ENCODE measurements around the gene GTF3C4. TPM values are rescaled to one million over a fixed set of nuclear protein-coding genes. Genes with fewer than 3 reads are reported as not detected.

The GTF3C4 gene
- total RNA-seq, 1 donor from 2014 or later: 27.9 TPM

DNA sequence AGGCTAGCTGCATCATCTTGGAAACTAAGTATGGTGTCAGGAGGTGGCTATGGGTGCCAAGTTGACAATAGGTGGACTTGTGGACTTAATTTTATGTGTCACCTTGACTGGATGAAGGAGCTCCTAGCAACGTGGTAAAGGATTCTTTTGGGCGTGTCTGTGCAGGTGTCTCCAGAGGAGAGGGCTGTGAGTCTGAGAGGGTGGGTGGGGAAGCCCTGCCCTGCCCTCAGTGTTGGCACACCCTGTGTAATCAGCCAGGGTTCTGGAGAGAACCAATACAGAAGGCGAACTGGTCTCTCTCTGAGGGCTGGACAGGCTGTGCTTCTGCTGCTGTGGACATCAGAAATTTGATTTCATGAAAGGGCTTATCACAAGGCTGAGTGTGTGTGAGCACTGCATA, 61.0 kb downstream of the GTF3C4 start:
- TF ChIP-seq CTCF (IDR thresholded peaks at IDR 0.05; ENCODE audit: insufficient read depth, low read depth, low read length) (no peak), EZH2 (IDR thresholded peaks at IDR 0.05; ENCODE audit: insufficient read depth, low read length) (no peak)
- H3K4me3 ChIP-seq (ENCODE audit: insufficient read depth, low read depth, low read length): no peak overlapping the region
- H3K27ac ChIP-seq (ENCODE audit: low read depth, low read length): no peak overlapping the region
- H3K36me3 ChIP-seq (ENCODE audit: insufficient read depth, low read length): no peaks in the 10 kb centered on the region
- Mint-ChIP-seq H3K9me3 (ENCODE audit: unreplicated experiment) (peaks cover 11% of the 10 kb centered on the region), H3K27ac (ENCODE audit: unreplicated experiment) (no peak overlapping the region), H3K36me3 (ENCODE audit: low read depth, unreplicated experiment) (no peaks in the 10 kb centered on the region), H3K4me3 (ENCODE audit: unreplicated experiment) (no peak overlapping the region), H3K4me1 (ENCODE audit: low read depth, unreplicated experiment) (peaks cover 9% of the 10 kb centered on the region), H3K27me3 (ENCODE audit: low read depth, unreplicated experiment) (peaks cover 33% of the 10 kb centered on the region)
- no peak for FAIRE-seq
- no peaks in the 10 kb centered on the region for H3K9me3 ChIP-seq (ENCODE audit: insufficient read depth, low read depth, low read length)
- H3K79me2 ChIP-seq (ENCODE audit: insufficient read depth, low read length): no peaks in the 10 kb centered on the region
- H3K4me1 ChIP-seq (ENCODE audit: insufficient read depth, low read length): no peaks in the 10 kb centered on the region
- H3K27me3 ChIP-seq (ENCODE audit: insufficient read depth, low read length): peaks cover 17% of the 10 kb centered on the region
- DNase-seq (ENCODE audit: low read depth): no peak
- no peaks in the 10 kb centered on the region for H4K20me1 ChIP-seq (ENCODE audit: insufficient read depth, low read length)
- no peak overlapping the region for H3K9ac ChIP-seq (ENCODE audit: low read length)
- no peak overlapping the region for H2AFZ ChIP-seq (ENCODE audit: low read depth, low read length)
- H3K4me2 ChIP-seq (ENCODE audit: low read length): no peak overlapping the region

DNA sequence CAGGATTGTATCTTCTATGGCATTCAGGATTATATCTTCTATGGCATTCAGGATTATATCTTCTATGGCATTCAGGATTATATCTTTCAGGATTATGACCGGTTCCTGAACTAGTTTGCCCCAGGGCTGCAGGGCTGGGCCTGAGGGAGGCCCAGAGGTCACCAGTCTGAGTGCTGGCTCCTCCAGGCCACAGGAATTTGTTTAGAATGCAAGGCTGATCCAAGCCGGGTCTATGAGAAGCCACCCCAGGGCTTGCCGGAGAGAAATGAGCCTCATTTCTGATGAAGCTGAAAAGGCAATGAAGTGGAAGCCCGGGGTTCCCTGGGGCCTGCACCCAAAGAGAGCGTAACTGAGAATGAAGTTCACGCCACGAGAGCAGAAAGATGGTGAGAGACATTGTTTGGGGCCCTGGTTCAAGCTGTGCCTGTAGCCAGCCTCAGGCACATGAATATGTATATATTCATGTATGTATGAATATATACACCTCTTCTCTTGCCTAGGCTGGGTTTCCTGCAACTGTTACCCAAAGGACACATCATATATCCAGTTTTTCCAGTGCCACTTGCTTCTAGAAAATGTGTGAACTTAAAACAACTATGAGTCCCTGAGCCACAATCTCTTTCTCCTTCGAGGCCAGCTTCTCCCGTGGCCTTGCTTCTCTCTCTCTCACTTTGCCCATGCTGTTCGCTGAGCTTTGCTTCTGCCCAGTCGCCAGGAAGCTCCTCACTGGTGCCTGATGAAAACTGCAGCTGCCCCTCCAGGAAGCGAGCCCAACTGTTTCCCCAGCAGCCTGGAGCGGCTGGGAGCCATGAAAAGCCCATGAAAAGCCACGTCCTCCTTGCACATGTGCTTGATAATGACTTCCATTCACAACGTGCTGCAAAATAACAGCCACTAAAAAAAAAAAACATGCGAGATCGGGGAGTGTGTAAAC, 62.3 kb downstream of the GTF3C4 start:
- H3K36me3 Mint-ChIP-seq (ENCODE audit: low read depth, unreplicated experiment): no peaks in the 10 kb centered on the region
- Histone ChIP-seq H3K9ac (ENCODE audit: low read length) (no peak overlapping the region), H3K4me3 (ENCODE audit: insufficient read depth, low read depth, low read length) (no peak overlapping the region), H3K4me1 (ENCODE audit: insufficient read depth, low read length) (no peaks in the 10 kb centered on the region), H3K36me3 (ENCODE audit: insufficient read depth, low read length) (no peaks in the 10 kb centered on the region), H3K27me3 (ENCODE audit: insufficient read depth, low read length) (peaks cover 12% of the 10 kb centered on the region), H4K20me1 (ENCODE audit: insufficient read depth, low read length) (no peaks in the 10 kb centered on the region), H3K9me3 (ENCODE audit: insufficient read depth, low read depth, low read length) (no peaks in the 10 kb centered on the region), H3K27ac (ENCODE audit: low read depth, low read length) (no peak overlapping the region), H3K79me2 (ENCODE audit: insufficient read depth, low read length) (no peaks in the 10 kb centered on the region), H2AFZ (ENCODE audit: low read depth, low read length) (peak overlapping the region; percentile 47), H3K4me2 (ENCODE audit: low read length) (peak overlapping the region; percentile 36)
- TF ChIP-seq CTCF (IDR thresholded peaks at IDR 0.05; ENCODE audit: insufficient read depth, low read depth, low read length) (no peak), EZH2 (IDR thresholded peaks at IDR 0.05; ENCODE audit: insufficient read depth, low read length) (no peak)
- H3K4me3 Mint-ChIP-seq (ENCODE audit: unreplicated experiment): peak overlapping the region; percentile 46
- peaks cover 7% of the 10 kb centered on the region for H3K9me3 Mint-ChIP-seq (ENCODE audit: unreplicated experiment)
- peak overlapping the region; percentile 59 for H3K27ac Mint-ChIP-seq (ENCODE audit: unreplicated experiment)
- FAIRE-seq (no peak), DNase-seq (ENCODE audit: low read depth) (no peak)
- H3K4me1 Mint-ChIP-seq (ENCODE audit: low read depth, unreplicated experiment): peaks cover 9% of the 10 kb centered on the region
- peaks cover 32% of the 10 kb centered on the region for H3K27me3 Mint-ChIP-seq (ENCODE audit: low read depth, unreplicated experiment)

All from astrocyte (in vitro differentiated cells and primary cell).